Dermis lymphatic vessel endothelial cell (primary cell): ENCODE measurements around the gene VWA5B1. TPM values are rescaled to one million over a fixed set of nuclear protein-coding genes. Genes with fewer than 3 reads are reported as not detected.

Experiments used
- total RNA-seq: library from RNA; depleted of rRNA; stranded (reverse); fragments of >200 nt; gene quantifications from 2 replicates; pipeline ENCODE4 v1.2.1, GENCODE V29; 2014

The VWA5B1 gene
- total RNA-seq, result not detected in 2 replicates

GRCh38 chr1:20290624-20291597 is at the start of gene VWA5B1:
VWA5B1 (plus strand) TSS chr1:20290875; CDS start chr1:20310602, 19,727 bp downstream.

Other genes starting within 250 kb of the VWA5B1 start
- gene PLA2G5, start 220.7 kb upstream of the VWA5B1 start, total RNA-seq, result not detected in 2 replicates
- gene PLA2G2D, start 171.3 kb upstream of the VWA5B1 start, total RNA-seq, result not detected in 2 replicates
- not detected in 2 replicates for gene PLA2G2F, start 151.6 kb upstream of the VWA5B1 start, total RNA-seq
- gene UBXN10, start 104.8 kb upstream of the VWA5B1 start, total RNA-seq, result under 0.01 TPM in 1 of 2 replicates, not detected in the other
- gene PLA2G2C, start 104.4 kb upstream of the VWA5B1 start, total RNA-seq, result not detected in 2 replicates
- gene CAMK2N1, start 195.3 kb downstream of the VWA5B1 start, total RNA-seq, result 0.33 and 0.60 TPM in 2 replicates
- 22.2 and 28.0 TPM in 2 replicates for gene MUL1, start 217.3 kb downstream of the VWA5B1 start, total RNA-seq